ENCODE measurements around the gene EGFLAM.

Gene EGFLAM

DNA sequence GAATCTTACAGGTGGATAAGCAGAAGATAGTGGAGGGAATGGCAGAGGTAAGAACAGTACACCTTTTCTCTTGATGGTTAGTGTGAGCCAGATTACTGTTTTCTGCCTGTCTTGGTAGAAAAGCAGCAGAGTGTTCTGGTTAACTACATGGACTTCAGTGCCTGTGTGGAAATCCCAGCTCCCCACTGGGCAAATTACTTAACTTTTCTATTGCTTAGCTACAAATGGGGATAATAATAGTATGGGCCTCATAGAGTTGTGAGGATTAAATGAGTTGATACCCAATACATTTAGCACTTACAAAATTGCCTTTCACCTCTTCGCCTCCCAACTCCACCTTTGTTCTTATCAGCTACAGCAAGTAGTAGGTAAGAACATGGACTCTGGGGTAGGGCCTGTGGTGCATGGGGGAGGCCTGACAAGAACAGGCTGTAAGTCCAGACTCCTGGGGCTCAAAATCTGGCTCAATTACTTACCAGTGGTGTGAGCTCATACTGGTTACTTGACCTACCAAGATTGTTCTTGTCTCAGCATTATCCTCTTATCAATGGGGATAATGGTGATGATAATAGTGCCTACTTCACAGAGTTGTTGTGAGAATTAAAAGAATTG is 173.0 kb downstream of the EGFLAM start:
- Histone ChIP-seq H3K79me2 (ENCODE audit: insufficient read depth, low read length) (no peaks in the 10 kb centered on the region), H3K9me2 (ENCODE audit: low read depth, low read length) (no peaks in the 10 kb centered on the region), H3K27ac (ENCODE audit: low read depth, low read length, poor library complexity, severe bottlenecking) (no peak overlapping the region), H3F3A (ENCODE audit: insufficient read depth, low read length) (no peaks in the 10 kb centered on the region), H3K4me3 (ENCODE audit: low read depth, low read length, poor library complexity, severe bottlenecking) (no peak overlapping the region), H3K36me3 (ENCODE audit: insufficient read depth, low read length) (no peaks in the 10 kb centered on the region), H3K9me3 (ENCODE audit: low read length) (no peaks in the 10 kb centered on the region), H3K27me3 (ENCODE audit: insufficient read depth, low read length) (0 out of 2 replicates have a peak, but pooled peaks cover 3% of the 10 kb centered on the region), H3K4me1 (ENCODE audit: insufficient read depth, low read length, severe bottlenecking) (no peaks in the 10 kb centered on the region), H3K9ac (ENCODE audit: low read length) (no peak overlapping the region), H3K4me2 (ENCODE audit: low read length) (no peak overlapping the region), H4K20me1 (ENCODE audit: insufficient read depth, low read length) (no peaks in the 10 kb centered on the region), H2AFZ (ENCODE audit: low read length) (no peak overlapping the region)
- TF ChIP-seq EZH2 (IDR thresholded peaks at IDR 0.05; ENCODE audit: borderline replicate concordance, low read length) = no peak
- TF ChIP-seq, protein P1, sequence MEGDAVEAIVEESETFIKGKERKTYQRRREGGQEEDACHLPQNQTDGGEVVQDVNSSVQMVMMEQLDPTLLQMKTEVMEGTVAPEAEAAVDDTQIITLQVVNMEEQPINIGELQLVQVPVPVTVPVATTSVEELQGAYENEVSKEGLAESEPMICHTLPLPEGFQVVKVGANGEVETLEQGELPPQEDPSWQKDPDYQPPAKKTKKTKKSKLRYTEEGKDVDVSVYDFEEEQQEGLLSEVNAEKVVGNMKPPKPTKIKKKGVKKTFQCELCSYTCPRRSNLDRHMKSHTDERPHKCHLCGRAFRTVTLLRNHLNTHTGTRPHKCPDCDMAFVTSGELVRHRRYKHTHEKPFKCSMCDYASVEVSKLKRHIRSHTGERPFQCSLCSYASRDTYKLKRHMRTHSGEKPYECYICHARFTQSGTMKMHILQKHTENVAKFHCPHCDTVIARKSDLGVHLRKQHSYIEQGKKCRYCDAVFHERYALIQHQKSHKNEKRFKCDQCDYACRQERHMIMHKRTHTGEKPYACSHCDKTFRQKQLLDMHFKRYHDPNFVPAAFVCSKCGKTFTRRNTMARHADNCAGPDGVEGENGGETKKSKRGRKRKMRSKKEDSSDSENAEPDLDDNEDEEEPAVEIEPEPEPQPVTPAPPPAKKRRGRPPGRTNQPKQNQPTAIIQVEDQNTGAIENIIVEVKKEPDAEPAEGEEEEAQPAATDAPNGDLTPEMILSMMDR (IDR thresholded peaks at IDR 0.05; ENCODE audit: low read length) = no peak

DNA sequence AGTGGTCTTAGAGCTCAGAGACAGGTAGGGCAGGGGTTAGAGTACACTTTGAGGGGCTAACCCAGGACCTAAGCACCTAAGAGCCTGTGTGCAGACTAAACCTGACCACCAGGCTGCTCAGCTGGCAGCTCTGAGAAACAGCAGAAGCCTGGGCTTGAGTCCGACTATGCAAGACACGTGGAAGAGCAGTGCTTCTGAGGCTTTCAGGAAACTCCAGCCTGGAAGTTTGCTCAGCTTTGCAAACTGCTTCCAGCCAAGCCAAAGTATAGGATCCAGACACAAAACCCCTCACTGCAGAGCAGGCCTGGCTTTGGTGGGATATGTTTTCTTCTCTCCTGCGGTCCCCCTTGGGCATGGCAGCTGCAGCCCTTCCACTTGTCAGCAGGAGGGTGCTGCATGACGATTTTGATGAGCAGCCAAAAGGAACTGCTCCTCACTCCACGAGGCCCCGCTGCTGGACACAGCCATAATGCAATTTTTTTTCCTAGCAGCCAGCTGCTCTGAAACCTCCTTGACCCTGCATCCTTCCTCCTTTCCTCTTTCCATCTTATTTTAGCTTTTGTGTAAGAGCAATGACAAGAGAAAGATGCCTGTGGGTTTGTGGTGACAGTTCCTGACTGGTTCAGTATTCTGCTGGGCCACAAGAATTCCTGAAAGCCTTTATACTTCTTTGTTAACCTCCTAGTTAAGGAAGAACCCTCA is 175.0 kb downstream of the EGFLAM start:
- Histone ChIP-seq H3K9ac (ENCODE audit: low read length) (no peak overlapping the region), H3K4me3 (ENCODE audit: low read depth, low read length, poor library complexity, severe bottlenecking) (no peak overlapping the region), H4K20me1 (ENCODE audit: insufficient read depth, low read length) (no peaks in the 10 kb centered on the region), H3K9me2 (ENCODE audit: low read depth, low read length) (no peaks in the 10 kb centered on the region), H3F3A (ENCODE audit: insufficient read depth, low read length) (no peaks in the 10 kb centered on the region), H3K79me2 (ENCODE audit: insufficient read depth, low read length) (no peaks in the 10 kb centered on the region), H3K9me3 (ENCODE audit: low read length) (no peaks in the 10 kb centered on the region), H3K36me3 (ENCODE audit: insufficient read depth, low read length) (no peaks in the 10 kb centered on the region), H3K4me2 (ENCODE audit: low read length) (no peak overlapping the region), H3K4me1 (ENCODE audit: insufficient read depth, low read length, severe bottlenecking) (no peaks in the 10 kb centered on the region), H3K27me3 (ENCODE audit: insufficient read depth, low read length) (no peaks in the 10 kb centered on the region), H2AFZ (ENCODE audit: low read length) (no peak overlapping the region), H3K27ac (ENCODE audit: low read depth, low read length, poor library complexity, severe bottlenecking) (no peak overlapping the region)
- TF ChIP-seq, protein P1 (IDR thresholded peaks at IDR 0.05; ENCODE audit: low read length) = no peak
- TF ChIP-seq EZH2 (IDR thresholded peaks at IDR 0.05; ENCODE audit: borderline replicate concordance, low read length) = no peak

DNA sequence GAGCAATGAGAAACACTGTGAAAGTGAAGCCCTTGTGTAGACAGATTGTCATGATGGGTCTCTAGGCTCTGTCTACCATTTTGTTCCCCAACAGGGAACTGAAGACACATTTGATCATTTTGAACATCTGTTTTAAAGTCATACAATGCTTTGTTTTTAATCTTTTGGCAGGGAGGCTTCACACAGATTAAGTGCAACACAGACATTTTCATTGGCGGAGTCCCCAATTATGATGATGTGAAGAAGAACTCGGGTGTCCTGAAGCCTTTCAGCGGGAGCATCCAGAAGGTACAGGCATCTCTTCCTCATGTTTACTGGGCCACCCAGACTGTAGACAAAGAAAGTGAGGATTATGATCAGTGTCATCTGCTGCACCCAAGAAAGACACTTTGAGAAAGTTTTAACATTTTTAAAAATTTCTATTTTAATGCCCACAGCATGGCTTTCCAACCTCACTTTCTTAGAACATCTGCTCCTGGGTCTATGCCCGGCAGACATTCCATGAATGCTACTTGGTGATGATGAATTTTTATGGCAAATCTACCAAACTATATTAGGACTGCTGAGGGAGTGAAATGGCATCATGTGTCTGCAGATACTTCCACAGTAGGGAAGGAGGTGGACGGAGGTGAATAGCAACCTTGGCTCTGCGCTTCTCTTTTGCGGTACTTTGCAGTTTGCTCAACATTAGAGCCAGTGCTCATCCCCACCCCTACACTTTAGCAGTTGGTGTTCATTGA is 176.8 kb downstream of the EGFLAM start:
- H3K9ac ChIP-seq (ENCODE audit: low read length) = no peak overlapping the region
- H3K27ac ChIP-seq (ENCODE audit: low read depth, low read length, poor library complexity, severe bottlenecking) = no peak overlapping the region
- H2AFZ ChIP-seq (ENCODE audit: low read length) = no peak overlapping the region
- TF ChIP-seq EZH2 (IDR thresholded peaks at IDR 0.05; ENCODE audit: borderline replicate concordance, low read length) = no peak
- TF ChIP-seq, protein P1 (IDR thresholded peaks at IDR 0.05; ENCODE audit: low read length) = no peak
- H3K79me2 ChIP-seq (ENCODE audit: insufficient read depth, low read length) = no peaks in the 10 kb centered on the region
- H3K27me3 ChIP-seq (ENCODE audit: insufficient read depth, low read length) = no peaks in the 10 kb centered on the region
- no peaks in the 10 kb centered on the region for H3K9me3 ChIP-seq (ENCODE audit: low read length)
- H3K4me3 ChIP-seq (ENCODE audit: low read depth, low read length, poor library complexity, severe bottlenecking) = no peak overlapping the region
- H3F3A ChIP-seq (ENCODE audit: insufficient read depth, low read length) = no peaks in the 10 kb centered on the region
- no peaks in the 10 kb centered on the region for H3K36me3 ChIP-seq (ENCODE audit: insufficient read depth, low read length)
- no peak overlapping the region for H3K4me2 ChIP-seq (ENCODE audit: low read length)
- H4K20me1 ChIP-seq (ENCODE audit: insufficient read depth, low read length) = no peaks in the 10 kb centered on the region
- H3K9me2 ChIP-seq (ENCODE audit: low read depth, low read length) = no peaks in the 10 kb centered on the region
- H3K4me1 ChIP-seq (ENCODE audit: insufficient read depth, low read length, severe bottlenecking) = no peaks in the 10 kb centered on the region

Data from OCI-LY1 (cell line).